ENCODE measurements around the gene BCL2L1.

Gene BCL2L1

GRCh38 chr20:31710423-31711108, 12.1 kb downstream of the BCL2L1 start:
- no peak for DNase-seq (ENCODE audit: low read depth in 4 of 4, low spot score in 1 of 4)

GRCh38 chr20:31709939-31710338, 12.7 kb downstream of the BCL2L1 start:
- no peak for DNase-seq (ENCODE audit: low read depth in 4 of 4, low spot score in 1 of 4)

DNA sequence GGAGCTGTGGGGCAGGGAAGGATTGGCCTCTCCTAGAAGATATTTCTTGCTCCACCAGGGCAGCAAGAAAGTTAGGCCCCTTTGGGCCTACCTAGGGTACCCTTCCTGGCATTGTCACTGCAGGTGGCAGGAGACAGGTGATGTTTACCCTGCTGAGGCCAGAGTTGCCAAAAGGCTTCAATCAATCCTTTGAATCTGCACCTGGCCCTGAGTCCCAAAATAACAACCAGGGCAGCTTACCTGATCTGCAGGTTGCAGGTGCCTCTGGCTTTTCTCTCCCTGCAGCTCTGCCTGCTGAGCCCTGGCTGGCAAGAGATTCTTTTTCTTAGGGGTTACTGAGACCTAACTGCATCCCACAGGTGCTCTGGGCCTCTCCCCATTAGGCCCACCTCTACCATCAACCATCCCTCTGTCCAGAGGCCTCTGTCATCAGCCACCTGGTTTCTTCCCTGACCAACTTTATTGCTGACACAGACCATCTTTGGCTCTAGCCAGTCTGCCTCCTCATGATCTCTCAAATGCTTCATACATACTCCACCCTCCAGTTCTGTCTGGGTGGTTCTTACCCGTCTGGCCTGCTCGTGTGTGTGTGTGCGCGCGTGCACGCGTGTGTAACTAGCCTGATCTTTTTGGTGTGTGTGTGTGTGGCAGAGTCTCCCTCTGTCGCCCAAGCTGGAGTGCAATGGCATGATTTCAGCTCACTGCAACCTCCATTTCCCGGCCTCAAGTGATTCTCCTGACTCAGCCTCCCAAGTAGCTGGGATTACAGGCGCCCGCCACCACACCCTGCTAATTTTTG, 13.7 kb downstream of the BCL2L1 start:
- no peak for DNase-seq (ENCODE audit: low read depth in 4 of 4, low spot score in 1 of 4)

DNA sequence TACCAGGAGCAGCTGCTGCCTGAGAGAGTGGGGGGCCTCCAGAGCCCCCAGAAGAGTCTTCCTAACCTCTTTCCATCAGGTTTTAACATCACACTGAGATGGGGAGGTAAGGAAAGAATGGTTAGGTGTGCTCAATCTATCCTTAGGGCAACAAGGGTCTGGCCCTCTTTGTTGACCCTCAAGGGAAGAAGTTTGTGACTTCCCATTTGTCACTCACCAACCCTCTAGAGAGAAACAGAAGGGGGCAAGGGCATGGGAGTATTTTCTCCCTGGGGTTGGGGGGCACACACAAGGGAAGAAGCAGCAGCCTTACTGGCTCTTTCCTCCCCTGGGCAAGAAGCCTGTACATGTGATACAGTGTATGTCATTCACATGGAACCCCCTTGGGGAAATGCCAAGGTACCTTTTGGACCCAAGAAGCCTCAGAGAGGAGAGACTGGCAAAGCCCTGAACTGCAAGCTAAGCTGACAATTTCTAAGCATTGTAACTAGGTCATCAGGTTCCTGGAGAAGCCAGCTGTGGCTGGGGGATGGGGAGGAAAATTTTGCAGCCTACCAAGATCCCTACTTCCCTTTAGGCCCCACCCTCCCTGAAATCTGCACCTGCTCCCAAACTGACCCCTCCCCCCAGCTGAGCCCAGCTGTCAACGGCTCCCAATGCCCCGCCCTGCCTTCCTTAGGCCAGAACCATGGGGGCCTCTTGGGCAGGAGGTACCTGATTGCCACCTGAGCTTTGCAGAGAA, 14.5 kb downstream of the BCL2L1 start:
- no peak for DNase-seq (ENCODE audit: low read depth in 4 of 4, low spot score in 1 of 4)

DNA sequence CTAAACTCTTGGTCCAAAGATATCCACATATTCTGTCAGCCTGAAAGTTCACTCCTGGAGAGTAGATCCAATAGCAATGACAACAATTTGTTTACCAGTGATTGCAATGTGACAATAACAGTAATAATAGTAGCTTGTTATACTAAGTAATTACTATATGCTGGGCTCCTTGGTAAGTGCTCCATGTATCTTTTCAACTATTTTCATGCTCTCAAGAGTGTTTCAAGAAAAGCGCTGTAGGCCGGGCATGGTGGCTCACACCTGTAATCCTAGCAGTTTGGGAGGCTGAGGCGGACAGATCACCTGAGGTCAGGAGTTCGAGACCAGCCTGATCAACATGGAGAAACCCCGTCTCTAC, 15.4 kb downstream of the BCL2L1 start:
- DNase-seq (ENCODE audit: low read depth in 4 of 4, low spot score in 1 of 4): no peak

DNA sequence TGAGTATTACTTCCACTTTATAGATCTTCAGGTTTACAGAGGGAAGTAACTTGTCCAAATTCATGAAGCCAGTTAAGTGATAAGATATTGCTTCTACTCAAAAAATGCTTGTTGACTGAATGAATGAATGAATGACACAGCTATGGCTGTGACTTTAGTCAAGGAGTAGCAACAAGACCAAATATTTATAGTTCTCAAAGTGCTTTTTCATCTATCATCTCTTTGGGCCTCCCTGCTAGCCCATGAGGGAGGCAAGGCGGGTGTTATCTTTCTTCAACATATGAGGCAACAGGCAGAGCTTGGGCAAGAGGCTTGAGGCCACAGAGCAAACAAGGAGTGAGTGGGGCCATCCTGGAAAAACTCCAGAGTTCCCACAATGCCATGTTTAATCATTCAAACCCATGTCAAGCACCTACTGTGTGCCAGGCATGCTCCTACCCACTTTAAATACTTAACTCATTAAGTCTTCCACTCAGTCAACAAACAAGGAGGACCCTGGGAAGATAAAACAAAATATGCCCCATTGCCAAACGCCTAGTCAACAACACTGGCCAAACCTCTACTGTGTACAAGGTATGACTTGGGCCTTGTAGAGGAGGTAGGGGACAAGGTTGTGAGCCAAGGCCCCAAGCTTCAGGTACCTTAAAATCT, 15.9 kb downstream of the BCL2L1 start:
- no peak for DNase-seq (ENCODE audit: low read depth in 4 of 4, low spot score in 1 of 4)

DNA sequence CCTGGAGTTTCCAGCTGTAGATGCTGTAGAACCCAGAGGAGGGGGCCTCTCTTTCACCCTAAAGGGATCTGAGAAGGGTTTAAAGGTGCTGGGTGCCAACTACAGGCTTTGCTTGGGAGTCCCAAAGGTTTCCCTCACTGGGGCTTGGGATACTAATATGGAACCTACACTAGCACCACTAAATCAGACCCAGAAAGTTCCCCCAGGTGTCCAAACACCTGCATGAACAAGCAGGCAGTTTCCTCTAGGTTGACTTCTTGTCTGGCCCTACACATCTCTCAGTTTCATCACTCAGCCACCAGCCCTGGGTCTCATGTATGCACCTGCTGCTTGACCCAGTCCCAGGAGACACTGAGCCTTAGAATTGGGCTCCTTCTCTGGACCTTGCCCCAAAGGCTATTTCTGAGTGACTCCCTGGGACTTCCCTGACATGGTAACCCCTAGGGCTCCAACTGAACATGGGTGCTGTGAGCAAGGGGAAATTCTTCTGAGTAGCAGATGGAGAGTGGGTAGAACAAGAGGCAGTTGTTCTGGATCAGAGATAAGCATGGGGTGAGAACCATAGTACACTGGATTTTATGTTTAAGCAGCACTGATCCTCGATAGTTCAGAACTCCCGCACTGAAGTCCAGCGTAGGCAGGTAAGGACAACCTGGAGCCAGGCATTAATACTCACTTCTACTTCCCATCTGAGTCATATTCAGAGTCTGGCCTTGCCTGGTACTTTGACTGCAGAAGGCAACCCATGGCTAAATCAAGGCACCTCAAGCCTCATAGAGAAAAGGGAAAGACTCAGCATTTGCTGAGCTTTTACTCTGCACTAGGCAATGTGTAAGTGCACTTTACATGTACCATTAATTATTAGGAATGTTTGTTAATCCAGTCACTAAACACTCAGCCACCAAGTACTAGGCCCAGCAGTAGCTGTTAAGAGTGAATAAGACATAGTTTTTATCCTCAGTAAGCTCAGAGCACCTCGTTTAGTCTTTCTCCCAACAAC, 16.8 kb downstream of the BCL2L1 start:
- DNase-seq (ENCODE audit: low read depth in 4 of 4, low spot score in 1 of 4): no peak

DNA sequence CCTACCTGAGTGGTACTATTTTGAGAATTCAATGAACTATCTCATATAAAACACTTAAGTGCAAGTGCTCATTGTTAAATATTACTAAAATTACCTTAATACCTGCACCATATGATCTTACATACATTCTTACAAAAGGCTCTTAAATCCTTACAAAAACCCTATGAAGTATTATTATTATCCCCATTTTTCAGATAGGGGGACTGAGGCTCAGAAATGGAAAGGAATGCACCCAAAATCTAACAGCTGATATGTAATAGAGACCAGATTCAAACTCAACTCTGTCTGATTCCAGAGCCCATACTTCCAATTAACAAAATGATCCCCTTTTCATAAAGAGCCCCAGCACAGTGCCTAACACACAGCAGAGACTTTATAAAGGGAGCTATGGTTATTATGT, 17.5 kb downstream of the BCL2L1 start:
- DNase-seq (ENCODE audit: low read depth in 4 of 4, low spot score in 1 of 4): no peak

GRCh38 chr20:31704225-31705119, 18.2 kb downstream of the BCL2L1 start:
- no peak for DNase-seq (ENCODE audit: low read depth in 4 of 4, low spot score in 1 of 4)

- no peak for DNase-seq (ENCODE audit: low read depth in 4 of 4, low spot score in 1 of 4)
Observed at GRCh38 chr20:31701591-31701990, 21.1 kb downstream of the BCL2L1 start.

- no peak for DNase-seq (ENCODE audit: low read depth in 4 of 4, low spot score in 1 of 4)
Observed at GRCh38 chr20:31700747-31701146, 21.9 kb downstream of the BCL2L1 start.

DNA sequence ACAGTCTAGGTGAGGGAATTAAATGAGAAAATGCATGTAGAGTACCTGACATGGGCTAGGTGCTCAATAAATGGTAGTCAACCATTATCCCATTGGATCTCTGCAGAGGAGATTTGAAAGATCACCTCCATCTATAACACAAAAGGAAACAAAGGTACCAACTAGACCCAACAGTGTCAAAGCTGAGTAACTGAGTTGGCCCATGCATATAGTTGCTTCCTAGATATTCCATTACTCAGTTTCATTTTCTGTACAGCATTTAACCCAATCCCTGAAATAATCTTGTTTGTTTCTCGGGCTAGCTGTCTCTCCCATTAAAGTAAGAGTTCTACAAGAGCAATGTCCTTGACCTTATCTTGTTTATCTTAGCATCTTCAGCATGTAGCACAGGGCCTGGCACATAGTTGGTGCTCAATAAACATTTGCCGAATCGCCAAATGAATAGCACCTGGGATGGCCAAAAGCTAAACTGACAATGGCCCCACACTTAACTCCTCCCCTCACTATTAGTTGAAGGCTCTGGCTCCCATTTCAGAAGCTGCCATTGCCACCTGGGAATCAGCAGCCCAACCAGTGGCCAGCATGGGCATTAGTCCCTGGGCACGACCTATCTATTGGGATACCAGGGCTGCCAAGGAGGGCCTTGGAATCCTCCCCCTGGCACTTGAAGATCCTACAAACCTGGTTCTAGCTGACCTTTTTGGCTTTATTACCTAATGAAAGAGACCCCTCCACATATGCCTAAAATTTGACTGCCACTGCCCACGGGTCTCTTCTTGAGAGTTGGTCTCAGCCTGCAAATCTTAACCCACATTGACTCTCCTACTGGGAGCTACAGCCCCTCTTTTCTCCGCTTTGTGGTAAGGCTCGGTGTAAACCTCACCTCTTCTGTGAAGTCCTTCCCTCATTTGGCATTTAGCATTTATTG, 22.6 kb downstream of the BCL2L1 start:
- DNase-seq (ENCODE audit: low read depth in 4 of 4, low spot score in 1 of 4): no peak

DNA sequence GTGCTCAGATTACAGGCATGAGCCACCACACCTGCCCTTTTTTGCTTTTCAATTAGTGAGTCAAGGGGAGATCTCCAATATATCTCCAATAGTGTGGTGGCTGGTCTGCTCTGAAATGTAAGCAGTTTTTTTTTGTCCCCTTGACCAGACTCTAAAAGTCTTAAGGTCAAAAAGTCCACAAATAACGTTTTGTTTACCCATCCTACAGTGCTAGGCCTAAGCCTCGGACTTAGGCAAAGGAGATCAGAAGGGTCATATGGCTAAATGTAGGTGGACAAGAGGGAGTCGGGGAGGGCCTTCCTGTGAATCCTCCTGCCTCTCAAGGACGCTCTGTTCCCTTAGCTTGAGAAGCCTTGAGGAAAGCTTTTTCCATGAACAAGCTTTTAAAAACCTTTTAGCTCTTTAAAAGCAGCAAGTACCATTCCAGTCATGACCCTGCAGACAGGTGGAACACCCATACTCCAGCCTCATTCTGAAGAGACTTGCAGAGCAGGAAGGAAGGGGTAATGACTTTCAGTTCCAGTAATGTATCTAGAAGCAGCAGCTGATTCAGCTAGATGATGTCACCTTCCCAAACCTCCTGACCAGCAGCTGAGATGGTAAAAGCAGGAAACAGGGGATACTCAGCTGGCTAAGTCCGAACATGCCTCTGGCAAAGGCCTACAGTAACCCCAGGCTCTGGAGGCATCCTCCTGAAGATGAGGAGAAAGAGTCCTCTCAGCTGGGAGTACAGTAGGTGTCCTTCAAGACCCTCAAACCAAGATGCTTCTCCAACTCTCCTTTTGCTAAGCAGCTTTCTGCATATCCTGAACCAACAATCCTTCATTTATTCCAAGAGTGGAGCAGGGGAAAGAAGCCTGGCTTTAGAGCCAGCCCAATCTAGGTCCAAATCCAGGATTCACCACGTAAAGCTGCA, 23.6 kb downstream of the BCL2L1 start:
- DNase-seq (ENCODE audit: low read depth in 4 of 4, low spot score in 1 of 4): no peak

GRCh38 chr20:31698243-31698802, 24.3 kb downstream of the BCL2L1 start:
- DNase-seq (ENCODE audit: low read depth in 4 of 4, low spot score in 1 of 4): no peak

- DNase-seq (ENCODE audit: low read depth in 4 of 4, low spot score in 1 of 4): no peak
Observed at GRCh38 chr20:31695849-31696804, 26.5 kb downstream of the BCL2L1 start.
